Right atrium auricular region (tissue), 2 donors: ENCODE results near the gene CRBN. TPM values are rescaled to one million over a fixed set of nuclear protein-coding genes. Genes with fewer than 3 reads are reported as not detected.

Source experiments
- DNase-seq: peaks from one replicate; pipeline ENCODE4 v3.0.0-alpha.2; 2019; ENCODE audit warnings: low spot score
- H3K27ac ChIP-seq, 2 donors: fragments of 200-600 bp; sonication (generic); 1 replicate in 1 of 2; 2 replicates in 1 of 2; pipeline ENCODE4 v1.5.1; 2016 to 2019
- H3K27me3 ChIP-seq, 2 donors: fragments of 200-600 bp; sonication (generic); one replicate each; pipeline versions ENCODE4 v1.5.1 to v1.6.0; 2017 to 2019
- H3K36me3 ChIP-seq: fragments of 200-600 bp; sonication (generic); one replicate; pipeline ENCODE4 v1.5.1; 2016
- H3K4me1 ChIP-seq, 2 donors: fragments of 200-600 bp; sonication (generic); one replicate each; pipeline versions ENCODE4 v1.5.1 to v1.6.0; 2017 to 2019
- H3K4me3 ChIP-seq, 2 donors: fragments of 200-600 bp; sonication (generic); 1 replicate in 1 of 2; 2 replicates in 1 of 2; pipeline ENCODE4 v1.5.1; 2017 to 2019; ENCODE audit warnings: mild to moderate bottlenecking in 1 of 2, moderate library complexity in 1 of 2
- H3K9me3 ChIP-seq, 2 donors: fragments of 200-600 bp; sonication (generic); one replicate each; pipeline ENCODE4 v1.5.1; 2019
- total RNA-seq, 2 donors: library from RNA; depleted of rRNA; stranded (reverse); fragments of >200 nt; gene quantifications; one replicate each; pipeline ENCODE4 v1.1.0, GENCODE V29; 2016
- TF ChIP-seq, protein P1 (sequence below), 2 donors: fragments of 200-600 bp; sonication (generic); IDR thresholded peaks; one replicate each; pipeline ENCODE4 v1.5.1; 2019; ENCODE audit warnings: antibody characterized with exemption in 2 of 2

Gene CRBN
- total RNA-seq, 2 donors from 2014 or later: 37.3 to 37.5 TPM

DNA sequence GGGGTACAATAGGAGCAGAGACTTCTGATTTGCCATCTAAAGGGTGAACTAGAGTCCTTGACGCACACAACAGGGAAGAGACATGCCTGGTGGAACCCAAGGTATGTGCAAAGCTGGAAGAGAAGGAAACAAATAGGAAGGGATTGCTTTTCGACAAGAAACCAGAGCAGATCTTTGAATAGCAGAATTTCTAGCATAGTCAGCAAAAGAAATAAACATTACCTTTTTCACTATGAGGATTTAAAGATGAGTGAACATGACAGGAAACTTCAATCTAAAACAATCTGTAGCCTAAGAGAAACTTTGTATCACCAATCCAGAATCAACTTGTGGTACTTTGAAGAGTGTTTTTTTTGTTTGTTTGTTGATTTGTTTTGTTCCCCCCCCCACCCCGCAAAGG, 74.2 kb downstream of the CRBN start:
- H3K9me3 ChIP-seq: no peaks in the 10 kb centered on the region
- DNase-seq: no peak
- H3K27me3 ChIP-seq: no peaks in the 10 kb centered on the region
- H3K4me1 ChIP-seq: no peaks in the 10 kb centered on the region
- TF ChIP-seq, protein P1, sequence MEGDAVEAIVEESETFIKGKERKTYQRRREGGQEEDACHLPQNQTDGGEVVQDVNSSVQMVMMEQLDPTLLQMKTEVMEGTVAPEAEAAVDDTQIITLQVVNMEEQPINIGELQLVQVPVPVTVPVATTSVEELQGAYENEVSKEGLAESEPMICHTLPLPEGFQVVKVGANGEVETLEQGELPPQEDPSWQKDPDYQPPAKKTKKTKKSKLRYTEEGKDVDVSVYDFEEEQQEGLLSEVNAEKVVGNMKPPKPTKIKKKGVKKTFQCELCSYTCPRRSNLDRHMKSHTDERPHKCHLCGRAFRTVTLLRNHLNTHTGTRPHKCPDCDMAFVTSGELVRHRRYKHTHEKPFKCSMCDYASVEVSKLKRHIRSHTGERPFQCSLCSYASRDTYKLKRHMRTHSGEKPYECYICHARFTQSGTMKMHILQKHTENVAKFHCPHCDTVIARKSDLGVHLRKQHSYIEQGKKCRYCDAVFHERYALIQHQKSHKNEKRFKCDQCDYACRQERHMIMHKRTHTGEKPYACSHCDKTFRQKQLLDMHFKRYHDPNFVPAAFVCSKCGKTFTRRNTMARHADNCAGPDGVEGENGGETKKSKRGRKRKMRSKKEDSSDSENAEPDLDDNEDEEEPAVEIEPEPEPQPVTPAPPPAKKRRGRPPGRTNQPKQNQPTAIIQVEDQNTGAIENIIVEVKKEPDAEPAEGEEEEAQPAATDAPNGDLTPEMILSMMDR (IDR thresholded peaks at IDR 0.05): no peak
- H3K27ac ChIP-seq: no peak overlapping the region
- no peaks in the 10 kb centered on the region for H3K36me3 ChIP-seq
- no peak overlapping the region for H3K4me3 ChIP-seq

DNA sequence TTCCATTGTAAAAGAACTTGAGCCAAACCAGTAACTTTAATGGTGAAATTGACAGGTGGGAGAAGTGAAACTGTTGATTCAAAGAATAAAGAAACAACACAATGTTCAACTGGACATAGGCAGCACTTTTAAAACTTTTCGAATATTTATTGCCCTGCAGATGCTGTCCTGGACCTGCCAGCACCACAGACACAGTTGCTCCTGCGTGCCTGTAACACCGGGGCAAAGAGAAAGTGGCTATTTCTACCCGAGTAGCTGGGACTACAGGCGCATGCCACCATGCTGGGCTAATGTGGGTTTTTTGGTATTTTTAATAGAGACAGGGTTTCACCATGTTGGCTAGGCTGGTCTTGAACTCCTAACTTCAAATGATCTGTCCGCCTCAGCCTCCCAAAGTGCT, 76.7 kb downstream of the CRBN start:
- Histone ChIP-seq H3K4me1 (no peaks in the 10 kb centered on the region), H3K4me3 (no peak overlapping the region), H3K36me3 (no peaks in the 10 kb centered on the region), H3K9me3 (no peaks in the 10 kb centered on the region), H3K27ac (no peak overlapping the region), H3K27me3 (no peaks in the 10 kb centered on the region)
- DNase-seq: no peak
- TF ChIP-seq, protein P1 (IDR thresholded peaks at IDR 0.05): no peak

DNA sequence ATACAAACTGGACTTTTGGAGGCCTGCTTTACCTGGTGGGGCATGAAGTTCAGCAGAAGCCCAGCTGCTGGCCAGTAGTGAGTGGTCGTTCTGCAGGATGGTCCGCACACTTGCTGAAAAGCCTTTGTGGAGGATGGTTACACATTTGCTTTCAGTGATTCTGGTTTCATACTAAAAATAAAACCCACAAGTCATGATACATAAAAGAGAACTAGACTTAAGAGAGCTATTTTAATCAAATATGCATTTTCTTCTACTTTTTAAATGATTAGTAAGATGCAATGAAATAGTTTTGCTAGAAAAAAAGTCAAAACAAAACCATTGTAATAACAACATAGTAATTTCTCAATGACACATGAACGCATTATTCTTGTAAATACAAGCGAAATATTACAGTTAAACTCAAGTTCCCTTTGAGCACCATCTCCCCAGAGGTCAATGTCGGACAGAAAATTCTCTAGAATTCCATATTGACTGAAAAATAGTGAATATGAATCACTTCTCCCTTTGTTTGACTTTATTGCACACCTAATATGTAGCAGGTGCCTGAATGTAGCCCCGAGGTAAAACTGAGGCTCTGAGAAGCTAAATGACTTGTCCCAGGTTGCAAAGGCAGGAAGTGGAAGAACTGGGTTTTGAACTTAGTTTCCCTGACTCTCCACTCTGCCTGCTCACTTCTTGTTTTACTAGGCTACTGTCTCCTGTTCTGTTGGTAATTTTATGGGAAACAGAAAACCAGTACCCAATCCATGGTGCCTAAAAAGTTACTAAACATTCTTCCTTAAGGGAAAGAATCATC, 77.6 kb downstream of the CRBN start:
- Histone ChIP-seq H3K4me3 (no peak overlapping the region), H3K27ac (no peak overlapping the region), H3K4me1 (no peaks in the 10 kb centered on the region), H3K27me3 (no peaks in the 10 kb centered on the region), H3K36me3 (no peaks in the 10 kb centered on the region), H3K9me3 (no peaks in the 10 kb centered on the region)
- no peak for DNase-seq
- TF ChIP-seq, protein P1 (IDR thresholded peaks at IDR 0.05): no peak

Other genes with a start within 250 kb of the CRBN start
- gene IL5RA, start 69.3 kb downstream of the CRBN start, total RNA-seq: 1 to 10 TPM in 1 of 2 donors, under 1 TPM in 1; 0.51 to 2.6 TPM
- gene TRNT1, start 52.8 kb downstream of the CRBN start, total RNA-seq: 1 to 10 TPM; 5.8 to 7.9 TPM